Gastroesophageal sphincter (tissue), 4 donors: Measurements from ENCODE around the gene NT5C2. TPM values are rescaled to one million over a fixed set of nuclear protein-coding genes. Genes with fewer than 3 reads are reported as not detected.

Source experiments
- ATAC-seq: fragments of 150-250 bp; one replicate; pipeline ENCODE4 v1.9.1; 2016; ENCODE audit warnings: mild to moderate bottlenecking, moderate library complexity
- H3K27ac ChIP-seq, 4 donors: fragments of 200-600 bp; sonication (generic) in 3 of 4; 1 replicate in 3 of 4; 2 replicates in 1 of 4; pipeline ENCODE4 v1.5.1; 2016 to 2019
- H3K27me3 ChIP-seq: fragments of 200-600 bp; sonication (generic); one replicate; pipeline ENCODE4 v1.5.1; 2019
- H3K36me3 ChIP-seq, 2 donors: fragments of 200-600 bp; sonication (generic); one replicate each; pipeline ENCODE4 v1.5.1; 2019; ENCODE audit warnings: control low read depth in 1 of 2
- H3K4me1 ChIP-seq, 3 donors: fragments of 200-600 bp; sonication (generic); 1 replicate in 2 of 3; 2 replicates in 1 of 3; pipeline ENCODE4 v1.5.1; 2016 to 2019; ENCODE audit warnings: control low read depth in 2 of 3
- H3K4me3 ChIP-seq, 2 donors: fragments of 200-600 bp; sonication (generic); one replicate each; pipeline ENCODE4 v1.5.1; 2019; ENCODE audit warnings: mild to moderate bottlenecking in 1 of 2, moderate library complexity in 1 of 2
- H3K9me3 ChIP-seq, 3 donors: fragments of 200-600 bp; sonication (generic); one replicate each; pipeline ENCODE4 v1.5.1; 2017 to 2019; ENCODE audit warnings: control low read depth in 2 of 3
- CTCF ChIP-seq, 4 experiments: fragments of 200-600 bp in 2 of 4; fragments of 450-650 bp in 2 of 4; sonication (generic) in 1 of 4; IDR thresholded peaks; one replicate each; pipeline ENCODE4 v1.5.1; 2017 to 2019; ENCODE audit warnings: antibody characterized with exemption in 4 of 4, mild to moderate bottlenecking in 2 of 4, moderate library complexity in 2 of 4
- EP300 ChIP-seq: sonication (generic); formaldehyde crosslinking; IDR thresholded peaks from one replicate; pipeline ENCODE4 v1.6.1; 2017; ENCODE audit warnings: antibody characterized with exemption, mild to moderate bottlenecking
- POLR2A ChIP-seq, 2 donors: fragments of 450-650 bp; IDR thresholded peaks; one replicate each; pipeline ENCODE4 v1.6.1; 2017; ENCODE audit warnings: antibody characterized with exemption in 2 of 2, mild to moderate bottlenecking in 2 of 2, moderate library complexity in 1 of 2
- POLR2AphosphoS5 ChIP-seq: sonication (generic); formaldehyde crosslinking; IDR thresholded peaks from one replicate; pipeline ENCODE4 v1.6.1; 2017; ENCODE audit warnings: antibody characterized with exemption
- WGBS, 2 donors: methylation state at CpG; one replicate each; pipeline ENCODE4 v1.1.5; 2018; ENCODE audit warnings: low coverage in 1 of 2; 5-methylcytosine and 5-hydroxymethylcytosine counted together
- total RNA-seq, 4 donors: library from RNA; depleted of rRNA; stranded (reverse); fragments of >200 nt; gene quantifications; one replicate each; pipeline ENCODE4 v1.1.0, GENCODE V29; 2016

NT5C2 gene
- total RNA-seq, 4 donors from 2014 or later: 63.4 to 71.9 (median 71.1) TPM

- peaks cover 0 to 19% (median 0%) of the 10 kb centered on the region in 3 donors for H3K4me1 ChIP-seq
- peak in 2 of 4 experiments; percentile 23 to 55 for TF ChIP-seq CTCF (IDR thresholded peaks at IDR 0.05)
- TF ChIP-seq POLR2AphosphoS5: no peak
- WGBS, 2 donors: 27 to 29% methylated on average over 13 to 14 of the region's 20 CpGs
- no peaks in the 10 kb centered on the region for H3K27me3 ChIP-seq
- H3K9me3 ChIP-seq: no peaks in the 10 kb centered on the region
- peak; percentile 91 for ATAC-seq
- H3K36me3 ChIP-seq: peaks cover 0 to 22% of the 10 kb centered on the region in 2 donors
- H3K4me3 ChIP-seq: peak overlapping the region; percentile 21 to 40
- H3K27ac ChIP-seq: peak overlapping the region in 3 of 4 donors; percentile 52 to 63 (median 56)
These were observed 139.2 kb downstream of the NT5C2 start for GRCh38 chr10:103053659-103054581.

DNA sequence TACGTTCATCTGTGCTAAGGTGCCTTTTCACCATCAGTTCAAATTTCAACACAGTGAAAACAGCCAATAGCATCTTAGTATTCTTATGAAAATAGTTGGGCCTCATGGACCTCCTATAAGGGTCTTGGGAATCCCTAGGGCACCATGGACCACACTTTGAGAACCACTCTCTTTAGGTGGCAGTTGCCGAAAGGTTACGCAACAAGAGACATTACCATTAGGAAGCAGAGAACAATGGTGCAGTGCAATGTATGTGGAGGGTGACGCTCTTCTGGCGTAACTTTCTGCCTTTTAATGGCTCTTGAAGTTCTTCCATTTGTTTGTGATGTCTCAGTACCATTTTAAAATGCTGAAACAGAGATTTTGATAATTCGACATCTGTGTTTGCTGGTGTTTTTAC, 143.8 kb downstream of the NT5C2 start:
- no peaks in the 10 kb centered on the region for H3K9me3 ChIP-seq
- H3K27me3 ChIP-seq: no peaks in the 10 kb centered on the region
- H3K36me3 ChIP-seq: peaks cover 0 to 7% of the 10 kb centered on the region in 2 donors
- no peak overlapping the region for H3K27ac ChIP-seq
- H3K4me3 ChIP-seq: no peak overlapping the region
- WGBS, 2 donors: 93 to 100% methylated on average over 5 of the region's 6 CpGs
- no peak for ATAC-seq
- TF ChIP-seq CTCF (IDR thresholded peaks at IDR 0.05) (no peak), POLR2A (IDR thresholded peaks at IDR 0.05) (no peak), EP300 (no peak), POLR2AphosphoS5 (no peak)
- peaks cover 0 to 35% (median 7%) of the 10 kb centered on the region in 3 donors for H3K4me1 ChIP-seq

- Histone ChIP-seq H3K27me3 (no peaks in the 10 kb centered on the region), H3K4me3 (no peak overlapping the region), H3K9me3 (no peaks in the 10 kb centered on the region), H3K36me3 (peaks cover 0 to 7% of the 10 kb centered on the region in 2 donors), H3K4me1 (peaks cover 0 to 33% (median 7%) of the 10 kb centered on the region in 3 donors), H3K27ac (no peak overlapping the region)
- TF ChIP-seq POLR2A (IDR thresholded peaks at IDR 0.05) (no peak), CTCF (IDR thresholded peaks at IDR 0.05) (no peak), POLR2AphosphoS5 (no peak), EP300 (no peak)
- 86 to 100% methylated on average over 3 of the region's 3 CpGs for WGBS, 2 donors
- no peak for ATAC-seq
These were observed 145.7 kb downstream of the NT5C2 start for GRCh38 chr10:103047381-103047780.

GRCh38 chr10:103045961-103046360, 147.1 kb downstream of the NT5C2 start:
- no peaks in the 10 kb centered on the region for H3K27me3 ChIP-seq
- no peak overlapping the region for H3K4me3 ChIP-seq
- peak overlapping the region in 2 of 4 donors; percentile 67 to 70 for H3K27ac ChIP-seq
- H3K9me3 ChIP-seq: no peaks in the 10 kb centered on the region
- WGBS, 2 donors: 79 to 92% methylated on average over 3 of the region's 3 CpGs
- TF ChIP-seq POLR2AphosphoS5 (no peak), CTCF (IDR thresholded peaks at IDR 0.05) (no peak), EP300 (no peak), POLR2A (IDR thresholded peaks at IDR 0.05) (no peak)
- H3K4me1 ChIP-seq: peaks cover 0 to 33% (median 7%) of the 10 kb centered on the region in 3 donors
- peaks cover 0 to 7% of the 10 kb centered on the region in 2 donors for H3K36me3 ChIP-seq
- ATAC-seq: no peak
